NCI-H345 treated with DMSO at 0.1 percent for 48 hours (cell line): Measurements from ENCODE around the gene ZSWIM6.

Source experiments
- DNase-seq: peaks from one replicate; lab custom pipeline; 2025; ENCODE audit not compliant: unreplicated experiment; lab: John Stamatoyannopoulos, UW

The ZSWIM6 gene

GRCh38 chr5:61472172-61472958, 140.3 kb downstream of the ZSWIM6 start:
- DNase-seq: no peak

DNA sequence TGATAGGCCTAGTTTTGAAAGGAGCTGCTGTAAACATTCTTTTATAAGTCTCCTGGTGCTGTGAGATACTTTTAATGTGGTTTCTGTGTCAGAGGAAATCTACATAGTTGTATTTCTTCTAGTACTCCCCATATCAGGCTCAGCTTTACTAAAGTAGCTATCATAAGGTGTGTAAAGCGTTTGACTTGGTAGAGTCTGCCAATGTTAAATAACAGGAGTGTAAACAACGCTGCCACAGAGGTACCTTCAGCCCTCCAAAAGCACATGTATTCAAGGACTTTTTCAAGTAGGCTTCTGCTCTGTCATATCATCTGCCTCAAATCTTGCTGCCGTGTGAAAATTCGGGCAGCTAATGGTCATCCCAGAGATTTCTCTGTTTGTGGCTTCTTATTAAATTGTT, 142.7 kb downstream of the ZSWIM6 start:
- DNase-seq: no peak

DNA sequence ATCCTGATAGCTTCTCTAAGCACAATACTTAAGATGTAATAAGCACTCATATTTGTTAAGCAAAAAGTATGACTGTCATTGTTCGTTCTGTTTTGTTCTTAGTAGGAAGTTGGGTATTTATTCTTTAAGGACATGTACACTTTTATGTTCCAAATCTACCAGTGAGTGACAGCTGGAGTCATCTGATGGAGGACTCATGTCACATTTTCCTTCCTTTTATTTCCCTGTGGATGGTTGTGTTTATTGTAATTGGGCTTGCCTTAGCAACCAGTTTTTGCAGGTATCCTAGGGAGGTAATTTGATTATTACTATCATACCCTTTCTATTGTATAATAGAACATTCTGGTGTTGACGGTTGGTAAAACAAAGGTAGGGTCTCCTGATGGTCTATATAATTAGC, 145.7 kb downstream of the ZSWIM6 start:
- DNase-seq: no peak

DNA sequence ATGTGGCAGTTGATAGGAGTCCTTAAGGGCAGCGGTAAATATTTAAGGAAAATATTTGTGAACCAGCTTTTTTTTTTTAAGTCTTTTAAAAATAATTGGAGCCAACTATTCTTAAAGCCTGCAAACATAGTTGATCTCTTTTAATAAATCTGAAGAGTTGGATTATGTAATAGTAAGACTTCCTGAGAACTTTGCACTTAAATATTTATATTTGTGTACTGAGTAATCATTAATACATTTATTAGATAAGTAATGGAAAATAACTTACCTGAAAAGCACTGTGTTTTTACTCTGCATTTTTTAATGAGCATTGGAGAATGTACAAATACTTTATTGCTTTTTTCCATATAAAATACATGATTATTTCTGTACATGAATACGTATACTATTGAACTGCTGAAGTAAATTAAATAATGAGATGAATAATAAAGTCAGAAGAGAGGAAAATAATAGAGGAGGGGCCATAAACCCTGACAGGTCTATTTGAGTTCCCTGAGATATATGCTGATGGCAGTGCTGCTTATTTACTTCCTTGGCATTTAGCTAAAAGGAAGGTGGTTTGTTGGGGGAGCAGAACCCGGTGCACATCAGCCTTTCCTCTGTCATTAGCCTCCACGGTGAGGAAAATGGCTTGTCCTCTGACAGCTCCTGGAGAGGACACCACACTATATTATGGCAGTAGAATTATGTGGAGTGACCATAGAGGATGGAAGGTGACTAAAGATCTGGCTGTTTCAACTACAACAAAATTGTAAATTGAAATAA, 148.0 kb downstream of the ZSWIM6 start:
- DNase-seq: no peak

- DNase-seq: no peak
Observed at GRCh38 chr5:61482980-61483379, 150.9 kb downstream of the ZSWIM6 start.

DNA sequence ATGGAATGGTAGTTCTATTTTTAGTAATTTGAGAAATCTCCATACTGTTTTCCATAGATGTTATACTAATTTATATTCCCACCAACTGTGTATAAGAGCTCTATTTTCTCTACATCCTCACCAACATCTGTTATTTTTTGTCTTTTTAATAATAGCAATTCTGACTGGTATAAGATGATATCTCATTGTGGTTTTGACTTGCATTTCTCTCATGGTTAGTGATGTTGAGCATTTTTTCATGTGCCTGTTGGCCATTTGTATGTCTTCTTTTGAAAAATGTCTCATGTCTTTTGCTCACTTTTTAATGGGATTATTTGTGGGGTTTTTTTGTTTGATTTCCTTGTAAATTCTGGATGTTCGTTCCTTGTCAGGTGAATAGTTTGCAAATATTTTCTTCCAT, 154.4 kb downstream of the ZSWIM6 start:
- DNase-seq: no peak

- DNase-seq: no peak
Observed at GRCh38 chr5:61489574-61489973, 157.5 kb downstream of the ZSWIM6 start.

- DNase-seq: no peak
Observed at GRCh38 chr5:61491861-61492260, 159.8 kb downstream of the ZSWIM6 start.

DNA sequence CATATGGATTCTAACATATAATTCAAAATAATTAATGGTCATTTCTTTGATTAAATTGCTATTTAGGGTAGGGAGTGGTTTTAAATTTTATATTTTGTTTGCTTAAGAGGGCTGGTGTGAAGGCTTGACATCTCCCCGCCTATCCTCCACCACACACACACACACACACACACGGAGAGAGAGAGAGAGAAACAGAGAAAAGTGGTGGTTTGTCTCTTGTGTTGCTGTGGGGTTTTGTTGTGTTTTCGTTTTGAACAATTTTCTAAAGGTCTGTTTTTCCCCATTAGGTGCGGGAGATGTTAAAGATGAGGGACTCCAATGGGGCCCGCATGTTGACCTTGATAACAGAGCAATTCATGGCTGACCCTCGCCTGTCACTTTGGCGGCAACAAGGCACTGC, 161.9 kb downstream of the ZSWIM6 start:
- DNase-seq: no peak

DNA sequence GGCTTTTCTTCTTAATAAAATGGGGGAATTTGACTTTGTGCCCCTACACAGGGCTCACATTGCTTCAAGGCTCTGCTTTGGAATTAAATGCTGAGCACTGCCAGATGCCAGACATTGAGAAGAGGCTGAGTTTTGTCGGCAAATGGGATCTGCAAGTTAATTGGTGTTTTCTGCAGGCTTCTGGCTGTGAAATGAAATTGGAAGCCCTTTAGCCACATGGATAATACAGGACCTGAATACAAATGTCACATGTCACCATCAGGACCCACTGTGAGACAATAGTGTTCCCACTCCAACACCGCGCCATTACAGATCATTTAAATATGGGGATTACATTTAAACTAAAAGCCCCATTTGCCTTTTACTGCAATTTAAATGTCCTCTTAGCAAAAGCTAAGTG, 164.4 kb downstream of the ZSWIM6 start:
- no peak for DNase-seq

- no peak for DNase-seq
Observed at GRCh38 chr5:61496860-61497259, 164.8 kb downstream of the ZSWIM6 start.

- no peak for DNase-seq
Observed at GRCh38 chr5:61498121-61498520, 166.1 kb downstream of the ZSWIM6 start.

GRCh38 chr5:61501971-61502370, 169.9 kb downstream of the ZSWIM6 start:
- DNase-seq: no peak

GRCh38 chr5:61504143-61504770, 172.2 kb downstream of the ZSWIM6 start:
- no peak for DNase-seq

- DNase-seq: no peak
Observed at GRCh38 chr5:61505281-61505680, 173.2 kb downstream of the ZSWIM6 start.

GRCh38 chr5:61507232-61507631, 175.2 kb downstream of the ZSWIM6 start:
- no peak for DNase-seq

GRCh38 chr5:61516946-61517345, 184.9 kb downstream of the ZSWIM6 start:
- no peak for DNase-seq

GRCh38 chr5:61519728-61520277, 187.7 kb downstream of the ZSWIM6 start:
- no peak for DNase-seq

DNA sequence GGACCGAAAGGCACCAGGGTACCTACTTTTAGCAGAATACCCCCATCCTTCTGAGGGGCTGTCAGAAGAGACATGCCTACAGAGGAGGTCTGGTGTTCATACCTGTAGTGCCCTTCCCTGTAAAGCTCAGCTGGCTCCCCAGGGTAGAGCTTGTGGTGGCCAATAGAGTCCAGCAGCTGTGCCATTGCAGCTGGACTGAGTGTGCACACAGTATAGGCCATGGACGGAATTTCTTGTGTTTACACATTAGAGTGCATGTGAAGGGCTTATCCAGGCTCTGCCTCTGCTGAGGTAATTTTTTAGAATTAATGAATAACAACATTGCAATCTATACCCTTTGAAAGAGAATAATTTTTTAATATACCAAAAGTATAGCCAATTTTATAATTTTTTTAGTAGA, 191.0 kb downstream of the ZSWIM6 start:
- no peak for DNase-seq

DNA sequence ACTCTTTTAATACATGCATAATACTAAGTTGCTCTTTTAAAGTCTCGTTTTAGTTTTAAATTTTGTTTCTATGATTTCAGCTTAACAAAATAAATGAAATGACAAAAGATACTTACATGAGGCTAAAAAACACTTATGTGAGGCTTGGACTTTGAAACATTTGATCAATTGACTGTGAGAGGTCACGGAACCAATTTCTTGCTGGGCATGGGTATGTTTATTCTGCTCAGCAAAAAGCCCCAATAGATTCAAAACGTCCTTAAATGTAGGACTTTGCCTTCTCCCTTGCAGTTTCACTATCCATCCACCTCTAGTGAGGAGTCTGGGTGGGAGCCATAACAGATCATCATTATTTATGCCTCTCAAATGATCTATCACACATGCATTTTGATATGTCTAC, 191.9 kb downstream of the ZSWIM6 start:
- DNase-seq: no peak

DNA sequence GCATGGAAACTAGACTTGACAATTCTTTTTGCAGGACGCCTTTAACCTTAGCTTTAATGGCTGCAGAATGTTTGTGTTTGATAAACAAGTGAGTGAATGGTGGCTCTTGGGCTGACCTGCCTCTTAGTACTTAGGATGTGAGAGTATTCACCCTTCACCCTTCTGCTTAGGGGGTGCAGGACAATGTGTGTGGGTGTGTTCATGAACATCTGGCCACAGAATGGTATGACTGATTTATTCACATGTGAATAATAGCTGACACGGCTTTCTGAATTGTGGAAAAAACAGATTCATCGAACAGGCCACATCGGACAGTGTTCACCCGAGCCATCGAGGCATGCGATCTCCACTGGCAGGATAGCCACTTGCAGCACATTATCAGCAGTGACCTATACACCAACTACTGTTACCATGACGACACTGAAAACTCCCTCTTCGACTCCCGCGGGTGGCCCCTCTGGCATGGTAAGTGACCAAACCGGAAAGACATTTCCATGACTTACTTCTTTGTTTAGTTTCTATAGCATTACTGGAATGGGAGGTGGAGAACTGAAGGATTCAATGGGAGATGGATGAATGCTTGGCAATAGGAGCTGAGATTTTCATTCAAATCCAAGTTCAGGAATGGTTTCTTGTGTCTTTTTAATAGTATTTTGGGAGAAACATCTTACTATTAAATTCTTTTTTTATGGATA, 193.6 kb downstream of the ZSWIM6 start:
- DNase-seq: no peak
